Measurements from ENCODE around the gene MYO5A.
A peak's percentile ranks its signal among the peaks of the same experiment; 100 is the strongest.

MYO5A gene

DNA sequence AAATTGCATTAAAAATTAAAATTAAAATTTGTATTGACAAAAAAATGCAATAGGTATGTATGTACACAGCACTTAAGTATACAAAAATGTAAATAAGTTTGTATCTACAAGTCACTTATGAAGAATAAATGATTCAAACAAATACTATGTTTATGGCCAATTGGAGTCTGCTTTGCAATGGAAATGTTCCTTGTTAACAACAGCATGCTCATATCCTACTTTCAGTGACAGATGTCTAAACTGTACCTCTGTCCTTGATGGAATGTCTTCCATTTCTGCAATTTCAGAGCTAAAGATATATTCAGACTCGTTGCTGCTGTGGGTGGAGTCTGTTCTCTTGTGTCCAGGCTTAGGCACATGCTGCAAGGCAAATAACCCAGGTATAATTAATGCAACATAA, 169.0 kb downstream of the MYO5A start:
- Histone ChIP-seq H3K4me2 (ENCODE audit: low read length, poor library complexity, severe bottlenecking) (no peak overlapping the region), H3K14ac (ENCODE audit: low read length in 2 of 2) (no peak overlapping the region), H3K36me3 (ENCODE audit: control insufficient read depth in 1 of 2, insufficient read depth in 2 of 2, low read depth in 1 of 2, low read length in 2 of 2) (peaks cover 3 to 63% of the 10 kb centered on the region in 2 experiments), H2BK12ac (ENCODE audit: low read length in 2 of 2) (no peak overlapping the region), H3K23ac (ENCODE audit: low read length in 2 of 2) (no peak overlapping the region), H2BK15ac (ENCODE audit: low read depth, poor library complexity, severe bottlenecking) (no peak overlapping the region), H4K91ac (ENCODE audit: low read length) (no peak overlapping the region), H4K8ac (ENCODE audit: low read length) (no peak overlapping the region), H3K27ac (ENCODE audit: low read length, poor library complexity, severe bottlenecking) (no peak overlapping the region), H3K4ac (ENCODE audit: low read depth in 1 of 2, low read length in 2 of 2) (no peak overlapping the region), H3K9me3 (ENCODE audit: control insufficient read depth, low read length) (no peaks in the 10 kb centered on the region), H2BK120ac (ENCODE audit: low read depth, low read length) (no peak overlapping the region), H3K18ac (ENCODE audit: low read depth in 1 of 2, low read length in 2 of 2) (no peak overlapping the region), H3K4me1 (ENCODE audit: control insufficient read depth, insufficient read depth, low read depth, low read length) (no peaks in the 10 kb centered on the region), H3K79me1 (replicated peaks; ENCODE audit: low read length, poor library complexity, severe bottlenecking) (no peaks in the 10 kb centered on the region), H2AFZ (ENCODE audit: low read depth, low read length) (no peak overlapping the region), H3K9ac (ENCODE audit: low read length) (no peak overlapping the region), H2BK5ac (ENCODE audit: low read depth, low read length, poor library complexity, severe bottlenecking) (no peak overlapping the region), H3K4me3 (ENCODE audit: insufficient read depth in 1 of 2, low read depth in 1 of 2, low read length in 2 of 2) (no peak overlapping the region), H2AK5ac (ENCODE audit: low read length, severe bottlenecking) (no peak overlapping the region), H3K27me3 (ENCODE audit: control insufficient read depth in 1 of 2, insufficient read depth in 1 of 2, low read length in 2 of 2) (no peaks in the 10 kb centered on the region)
- no peak for DNase-seq
- no CpG with 5 or more reads among the region's 1 CpG for WGBS

DNA sequence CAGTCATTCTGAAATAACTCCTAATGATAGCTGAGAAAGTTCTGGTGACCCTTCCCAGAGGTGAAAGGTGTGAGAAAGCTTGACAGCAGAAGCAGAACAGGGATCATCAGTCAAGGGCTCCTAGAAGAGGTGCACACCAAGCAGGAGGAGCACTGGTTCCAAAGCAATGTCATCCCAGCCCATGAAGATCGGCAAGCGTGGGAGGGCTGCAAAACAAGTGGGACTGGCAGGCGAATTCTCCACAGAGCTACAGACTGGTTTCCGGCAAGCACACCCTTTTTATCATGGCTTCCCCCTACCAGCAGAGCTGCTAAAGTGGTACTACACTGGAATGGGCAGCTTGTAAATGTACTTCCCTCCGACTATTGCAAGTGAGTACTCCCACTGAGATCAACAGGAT, 170.7 kb downstream of the MYO5A start:
- H3K14ac ChIP-seq (ENCODE audit: low read length in 2 of 2): no peak overlapping the region
- H4K91ac ChIP-seq (ENCODE audit: low read length): no peak overlapping the region
- 96% methylated on average over 5 of the region's 5 CpGs for WGBS
- H2AFZ ChIP-seq (ENCODE audit: low read depth, low read length): no peak overlapping the region
- H3K9ac ChIP-seq (ENCODE audit: low read length): no peak overlapping the region
- H2BK15ac ChIP-seq (ENCODE audit: low read depth, poor library complexity, severe bottlenecking): no peak overlapping the region
- H2AK5ac ChIP-seq (ENCODE audit: low read length, severe bottlenecking): no peak overlapping the region
- no peaks in the 10 kb centered on the region for H3K9me3 ChIP-seq (ENCODE audit: control insufficient read depth, low read length)
- no peaks in the 10 kb centered on the region for H3K27me3 ChIP-seq (ENCODE audit: control insufficient read depth in 1 of 2, insufficient read depth in 1 of 2, low read length in 2 of 2)
- H3K4ac ChIP-seq (ENCODE audit: low read depth in 1 of 2, low read length in 2 of 2): no peak overlapping the region
- no peak overlapping the region for H4K8ac ChIP-seq (ENCODE audit: low read length)
- H3K36me3 ChIP-seq (ENCODE audit: control insufficient read depth in 1 of 2, insufficient read depth in 2 of 2, low read depth in 1 of 2, low read length in 2 of 2): peaks cover 7 to 61% of the 10 kb centered on the region in 2 experiments
- H3K18ac ChIP-seq (ENCODE audit: low read depth in 1 of 2, low read length in 2 of 2): no peak overlapping the region
- no peaks in the 10 kb centered on the region for H3K79me1 ChIP-seq (replicated peaks; ENCODE audit: low read length, poor library complexity, severe bottlenecking)
- H3K27ac ChIP-seq (ENCODE audit: low read length, poor library complexity, severe bottlenecking): no peak overlapping the region
- H2BK120ac ChIP-seq (ENCODE audit: low read depth, low read length): no peak overlapping the region
- H3K4me2 ChIP-seq (ENCODE audit: low read length, poor library complexity, severe bottlenecking): no peak overlapping the region
- DNase-seq: no peak
- no peak overlapping the region for H2BK12ac ChIP-seq (ENCODE audit: low read length in 2 of 2)
- no peaks in the 10 kb centered on the region for H3K4me1 ChIP-seq (ENCODE audit: control insufficient read depth, insufficient read depth, low read depth, low read length)
- H3K23ac ChIP-seq (ENCODE audit: low read length in 2 of 2): no peak overlapping the region
- no peak overlapping the region for H2BK5ac ChIP-seq (ENCODE audit: low read depth, low read length, poor library complexity, severe bottlenecking)
- H3K4me3 ChIP-seq (ENCODE audit: insufficient read depth in 1 of 2, low read depth in 1 of 2, low read length in 2 of 2): no peak overlapping the region

GRCh38 chr15:52352086-52352485, 176.6 kb downstream of the MYO5A start:
- Histone ChIP-seq H3K4me3 (ENCODE audit: insufficient read depth in 1 of 2, low read depth in 1 of 2, low read length in 2 of 2) (peak overlapping the region in 1 of 2 experiments; percentile 34), H2BK15ac (ENCODE audit: low read depth, poor library complexity, severe bottlenecking) (no peak overlapping the region), H3K27ac (ENCODE audit: low read length, poor library complexity, severe bottlenecking) (no peak overlapping the region), H3K79me1 (replicated peaks; ENCODE audit: low read length, poor library complexity, severe bottlenecking) (peaks cover 2% of the 10 kb centered on the region), H3K27me3 (ENCODE audit: control insufficient read depth in 1 of 2, insufficient read depth in 1 of 2, low read length in 2 of 2) (no peaks in the 10 kb centered on the region), H4K91ac (ENCODE audit: low read length) (no peak overlapping the region), H3K4ac (ENCODE audit: low read depth in 1 of 2, low read length in 2 of 2) (no peak overlapping the region), H3K14ac (ENCODE audit: low read length in 2 of 2) (no peak overlapping the region), H2AFZ (ENCODE audit: low read depth, low read length) (no peak overlapping the region), H2AK5ac (ENCODE audit: low read length, severe bottlenecking) (no peak overlapping the region), H3K18ac (ENCODE audit: low read depth in 1 of 2, low read length in 2 of 2) (no peak overlapping the region), H3K4me1 (ENCODE audit: control insufficient read depth, insufficient read depth, low read depth, low read length) (no peaks in the 10 kb centered on the region), H3K9me3 (ENCODE audit: control insufficient read depth, low read length) (no peaks in the 10 kb centered on the region), H3K23ac (ENCODE audit: low read length in 2 of 2) (no peak overlapping the region), H3K36me3 (ENCODE audit: control insufficient read depth in 1 of 2, insufficient read depth in 2 of 2, low read depth in 1 of 2, low read length in 2 of 2) (peaks cover 22 to 70% of the 10 kb centered on the region in 2 experiments), H2BK120ac (ENCODE audit: low read depth, low read length) (no peak overlapping the region), H2BK12ac (ENCODE audit: low read length in 2 of 2) (no peak overlapping the region), H3K9ac (ENCODE audit: low read length) (peak overlapping the region; percentile 79), H2BK5ac (ENCODE audit: low read depth, low read length, poor library complexity, severe bottlenecking) (no peak overlapping the region), H4K8ac (ENCODE audit: low read length) (no peak overlapping the region), H3K4me2 (ENCODE audit: low read length, poor library complexity, severe bottlenecking) (no peak overlapping the region)
- no peak for DNase-seq
- 80% methylated on average over 1 of the region's 1 CpG for WGBS

- H3K9ac ChIP-seq (ENCODE audit: low read length): peak overlapping the region; percentile 79
- WGBS: 96% methylated on average over 9 of the region's 9 CpGs
- no peak overlapping the region for H3K18ac ChIP-seq (ENCODE audit: low read depth in 1 of 2, low read length in 2 of 2)
- H3K14ac ChIP-seq (ENCODE audit: low read length in 2 of 2): no peak overlapping the region
- H2BK15ac ChIP-seq (ENCODE audit: low read depth, poor library complexity, severe bottlenecking): no peak overlapping the region
- DNase-seq: no peak
- H2BK120ac ChIP-seq (ENCODE audit: low read depth, low read length): no peak overlapping the region
- H3K4me3 ChIP-seq (ENCODE audit: insufficient read depth in 1 of 2, low read depth in 1 of 2, low read length in 2 of 2): peak overlapping the region in 1 of 2 experiments; percentile 9
- H3K9me3 ChIP-seq (ENCODE audit: control insufficient read depth, low read length): no peaks in the 10 kb centered on the region
- H4K91ac ChIP-seq (ENCODE audit: low read length): no peak overlapping the region
- H3K79me1 ChIP-seq (replicated peaks; ENCODE audit: low read length, poor library complexity, severe bottlenecking): peaks cover 2% of the 10 kb centered on the region
- no peak overlapping the region for H2AK5ac ChIP-seq (ENCODE audit: low read length, severe bottlenecking)
- no peak overlapping the region for H3K23ac ChIP-seq (ENCODE audit: low read length in 2 of 2)
- H4K8ac ChIP-seq (ENCODE audit: low read length): no peak overlapping the region
- no peak overlapping the region for H3K4ac ChIP-seq (ENCODE audit: low read depth in 1 of 2, low read length in 2 of 2)
- H3K27me3 ChIP-seq (ENCODE audit: control insufficient read depth in 1 of 2, insufficient read depth in 1 of 2, low read length in 2 of 2): no peaks in the 10 kb centered on the region
- no peak overlapping the region for H2BK5ac ChIP-seq (ENCODE audit: low read depth, low read length, poor library complexity, severe bottlenecking)
- no peaks in the 10 kb centered on the region for H3K4me1 ChIP-seq (ENCODE audit: control insufficient read depth, insufficient read depth, low read depth, low read length)
- H2BK12ac ChIP-seq (ENCODE audit: low read length in 2 of 2): no peak overlapping the region
- H2AFZ ChIP-seq (ENCODE audit: low read depth, low read length): no peak overlapping the region
- H3K4me2 ChIP-seq (ENCODE audit: low read length, poor library complexity, severe bottlenecking): no peak overlapping the region
- no peak overlapping the region for H3K27ac ChIP-seq (ENCODE audit: low read length, poor library complexity, severe bottlenecking)
- H3K36me3 ChIP-seq (ENCODE audit: control insufficient read depth in 1 of 2, insufficient read depth in 2 of 2, low read depth in 1 of 2, low read length in 2 of 2): peaks cover 22 to 68% of the 10 kb centered on the region in 2 experiments
Measured at GRCh38 chr15:52351206-52351908, 177.3 kb downstream of the MYO5A start.

Data from mesenchymal stem cell (in vitro differentiated cells and primary cell).